Natural killer cell (primary cell): ENCODE data around the gene RBL2. TPM values are rescaled to one million over a fixed set of nuclear protein-coding genes. Genes with fewer than 3 reads are reported as not detected.

Experiments
- ATAC-seq, 3 donors: fragments of 150-1000 bp in 2 of 3; fragments of 200-7000 bp in 1 of 3; cut with Tn5 transposase; 1 replicate in 1 of 3; 2 replicates in 2 of 3; pipeline ENCODE4 v1.10.0; 2021; ENCODE audit warnings: mild to moderate bottlenecking in 2 of 3, moderate library complexity in 2 of 3
- DNase-seq, 2 donors: peaks; one replicate each; pipeline versions ENCODE4 v3.0.0 to v3.0.0-alpha.2; 2013 to 2021; ENCODE audit warnings: mixed read lengths in 1 of 2
- H3K27ac ChIP-seq: one replicate; pipeline ENCODE4 v1.5.1; 2013; ENCODE audit warnings: mild to moderate bottlenecking, low read length
- H3K27me3 ChIP-seq: one replicate; pipeline ENCODE4 v1.6.1; 2013; ENCODE audit warnings: low read length; ENCODE audit not compliant: control insufficient read depth, insufficient read depth
- H3K36me3 ChIP-seq: one replicate; pipeline ENCODE4 v1.6.1; 2013; ENCODE audit warnings: low read length; ENCODE audit not compliant: control insufficient read depth, insufficient read depth
- H3K4me1 ChIP-seq: one replicate; pipeline ENCODE4 v1.6.1; 2013; ENCODE audit warnings: low read length; ENCODE audit not compliant: control insufficient read depth, insufficient read depth
- H3K4me3 ChIP-seq: one replicate; pipeline ENCODE4 v1.5.1; 2013; ENCODE audit warnings: low read length
- H3K9me3 ChIP-seq: one replicate; pipeline ENCODE4 v1.6.1; 2013; ENCODE audit warnings: low read length; ENCODE audit not compliant: control insufficient read depth, insufficient read depth
- H3K27ac Mint-ChIP-seq, 2 donors: one replicate each; pipeline ENCODE4 v1.8.0; 2022; ENCODE audit warnings: mild to moderate bottlenecking in 2 of 2, mixed read lengths in 2 of 2, moderate library complexity in 1 of 2
- H3K27me3 Mint-ChIP-seq, 2 donors: one replicate each; pipeline ENCODE4 v1.8.0; 2022; ENCODE audit warnings: low read depth in 2 of 2, mixed read lengths in 2 of 2
- H3K36me3 Mint-ChIP-seq: one replicate; pipeline ENCODE4 v1.8.0; 2022; ENCODE audit warnings: mixed read lengths
- H3K4me1 Mint-ChIP-seq, 2 donors: one replicate each; pipeline ENCODE4 v1.8.0; 2022; ENCODE audit warnings: mixed read lengths in 2 of 2
- H3K4me3 Mint-ChIP-seq: one replicate; pipeline ENCODE4 v1.8.0; 2022; ENCODE audit warnings: mild to moderate bottlenecking, moderate library complexity, mixed read lengths
- H3K9me3 Mint-ChIP-seq, 2 donors: one replicate each; pipeline ENCODE4 v1.8.0; 2022; ENCODE audit warnings: mixed read lengths in 2 of 2
- whole genome bisulfite sequencing: methylation state at CpG from one replicate; pipeline ENCODE4 v1.1.7; 2013; ENCODE audit warnings: missing lambda C conversion rate; ENCODE audit not compliant: insufficient coverage; 5-methylcytosine and 5-hydroxymethylcytosine counted together
- intact Hi-C: fragments of 100-400 bp; cut with micrococcal nuclease; formaldehyde crosslinking; loops from one replicate; pipeline ENCODE4 v1.14.2; 2022
- total RNA-seq, 4 donors: library from RNA; stranded (reverse); fragments of 120-200 nt in 1 of 4; gene quantifications; one replicate each; pipeline versions ENCODE4 v1.2.3 to v1.2.4, GENCODE V29; 2013 to 2022
- TF ChIP-seq, protein P1 (sequence below): fragments of 200-600 bp; IDR thresholded peaks from one replicate; pipeline ENCODE4 v1.8.0; 2022; ENCODE audit warnings: antibody characterized with exemption

Gene RBL2
- total RNA-seq, 3 donors from 2014 or later (not counting 1 experiment from before 2014, with no cell fraction given) = 140 to 222 (median 175) TPM

DNA sequence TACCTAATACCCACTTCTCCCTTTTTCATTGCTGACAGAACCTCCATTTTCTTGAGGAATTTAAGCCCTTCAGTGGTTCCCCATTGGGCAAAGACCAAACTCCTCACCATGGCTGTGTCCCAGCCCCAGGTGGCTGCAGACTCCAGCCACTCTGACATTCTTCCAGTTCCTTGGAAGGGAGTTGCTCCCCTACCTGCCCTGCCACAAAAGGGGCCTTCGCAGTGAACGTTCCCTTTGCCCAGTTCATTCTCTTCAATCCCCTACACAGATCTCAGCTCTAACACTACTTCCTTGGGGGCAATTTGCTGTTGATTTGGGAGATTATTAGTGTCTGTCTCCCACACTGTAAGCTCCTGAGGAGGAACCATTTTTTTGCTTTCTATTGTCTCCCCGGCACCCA lies 72.0 kb downstream of the RBL2 start:
- ATAC-seq (no peak), DNase-seq (no peak)
- Mint-ChIP-seq H3K27ac (no peak overlapping the region), H3K9me3 (no peaks in the 10 kb centered on the region), H3K27me3 (no peaks in the 10 kb centered on the region), H3K4me1 (peaks cover 42 to 48% of the 10 kb centered on the region in 2 donors), H3K4me3 (no peak overlapping the region), H3K36me3 (no peaks in the 10 kb centered on the region)
- TF ChIP-seq, protein P1, sequence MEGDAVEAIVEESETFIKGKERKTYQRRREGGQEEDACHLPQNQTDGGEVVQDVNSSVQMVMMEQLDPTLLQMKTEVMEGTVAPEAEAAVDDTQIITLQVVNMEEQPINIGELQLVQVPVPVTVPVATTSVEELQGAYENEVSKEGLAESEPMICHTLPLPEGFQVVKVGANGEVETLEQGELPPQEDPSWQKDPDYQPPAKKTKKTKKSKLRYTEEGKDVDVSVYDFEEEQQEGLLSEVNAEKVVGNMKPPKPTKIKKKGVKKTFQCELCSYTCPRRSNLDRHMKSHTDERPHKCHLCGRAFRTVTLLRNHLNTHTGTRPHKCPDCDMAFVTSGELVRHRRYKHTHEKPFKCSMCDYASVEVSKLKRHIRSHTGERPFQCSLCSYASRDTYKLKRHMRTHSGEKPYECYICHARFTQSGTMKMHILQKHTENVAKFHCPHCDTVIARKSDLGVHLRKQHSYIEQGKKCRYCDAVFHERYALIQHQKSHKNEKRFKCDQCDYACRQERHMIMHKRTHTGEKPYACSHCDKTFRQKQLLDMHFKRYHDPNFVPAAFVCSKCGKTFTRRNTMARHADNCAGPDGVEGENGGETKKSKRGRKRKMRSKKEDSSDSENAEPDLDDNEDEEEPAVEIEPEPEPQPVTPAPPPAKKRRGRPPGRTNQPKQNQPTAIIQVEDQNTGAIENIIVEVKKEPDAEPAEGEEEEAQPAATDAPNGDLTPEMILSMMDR = no peak
- peaks cover 43% of the 10 kb centered on the region for H3K4me1 ChIP-seq
- H3K4me3 ChIP-seq = no peak overlapping the region
- H3K27ac ChIP-seq = no peak overlapping the region
- no peaks in the 10 kb centered on the region for H3K27me3 ChIP-seq
- H3K9me3 ChIP-seq = no peaks in the 10 kb centered on the region
- WGBS = 93% methylated on average over 3 of the region's 3 CpGs
- intact Hi-C loops = loop anchor here (10.0 kb wide), 1 partner anchor 371 kb away; no protein-coding TSS in a partner anchor
- H3K36me3 ChIP-seq = no peaks in the 10 kb centered on the region

DNA sequence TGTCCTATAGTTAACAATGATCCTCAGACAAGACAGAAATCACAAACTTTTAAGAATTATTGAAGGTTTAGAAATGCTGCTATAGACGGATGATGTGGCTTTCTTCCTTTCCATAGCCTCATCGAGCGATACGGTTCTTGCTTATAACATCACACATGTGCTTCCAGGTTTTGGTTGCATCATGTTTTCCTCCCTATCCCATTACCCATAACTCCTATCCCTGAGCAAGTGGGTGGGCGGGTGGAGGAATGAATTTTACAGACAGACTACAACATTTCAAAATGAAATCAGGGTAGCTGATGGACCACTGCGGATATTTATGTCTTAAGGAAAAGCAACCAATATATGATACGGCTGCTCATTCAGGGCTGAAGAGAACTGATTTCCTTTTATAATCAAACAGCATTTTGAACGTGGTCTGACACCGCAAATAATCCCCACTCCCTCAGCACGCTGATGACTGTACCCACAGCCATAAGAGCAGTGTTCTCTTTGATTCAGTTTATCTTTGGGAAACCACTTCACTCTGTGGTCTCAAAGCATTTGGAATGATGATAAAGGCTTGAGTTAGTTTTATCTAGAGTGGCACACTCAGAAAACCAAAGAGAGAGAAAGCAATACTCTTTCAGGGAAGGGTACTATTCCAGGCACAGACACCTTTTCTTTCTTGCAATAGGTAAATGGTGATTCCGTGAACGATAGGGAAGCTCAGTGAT lies 73.4 kb downstream of the RBL2 start:
- Mint-ChIP-seq H3K36me3 (no peaks in the 10 kb centered on the region), H3K4me3 (no peak overlapping the region), H3K27ac (no peak overlapping the region), H3K9me3 (no peaks in the 10 kb centered on the region), H3K27me3 (no peaks in the 10 kb centered on the region), H3K4me1 (peaks cover 42 to 49% of the 10 kb centered on the region in 2 donors)
- Histone ChIP-seq H3K27me3 (no peaks in the 10 kb centered on the region), H3K4me3 (no peak overlapping the region), H3K9me3 (no peaks in the 10 kb centered on the region), H3K36me3 (no peaks in the 10 kb centered on the region), H3K4me1 (peaks cover 42% of the 10 kb centered on the region), H3K27ac (no peak overlapping the region)
- ATAC-seq (no peak), DNase-seq (no peak)
- WGBS = 91% methylated on average over 11 of the region's 12 CpGs
- intact Hi-C loops = loop anchor here (10.0 kb wide), 1 partner anchor 373 kb away; no protein-coding TSS in a partner anchor
- TF ChIP-seq, protein P1 = no peak

DNA sequence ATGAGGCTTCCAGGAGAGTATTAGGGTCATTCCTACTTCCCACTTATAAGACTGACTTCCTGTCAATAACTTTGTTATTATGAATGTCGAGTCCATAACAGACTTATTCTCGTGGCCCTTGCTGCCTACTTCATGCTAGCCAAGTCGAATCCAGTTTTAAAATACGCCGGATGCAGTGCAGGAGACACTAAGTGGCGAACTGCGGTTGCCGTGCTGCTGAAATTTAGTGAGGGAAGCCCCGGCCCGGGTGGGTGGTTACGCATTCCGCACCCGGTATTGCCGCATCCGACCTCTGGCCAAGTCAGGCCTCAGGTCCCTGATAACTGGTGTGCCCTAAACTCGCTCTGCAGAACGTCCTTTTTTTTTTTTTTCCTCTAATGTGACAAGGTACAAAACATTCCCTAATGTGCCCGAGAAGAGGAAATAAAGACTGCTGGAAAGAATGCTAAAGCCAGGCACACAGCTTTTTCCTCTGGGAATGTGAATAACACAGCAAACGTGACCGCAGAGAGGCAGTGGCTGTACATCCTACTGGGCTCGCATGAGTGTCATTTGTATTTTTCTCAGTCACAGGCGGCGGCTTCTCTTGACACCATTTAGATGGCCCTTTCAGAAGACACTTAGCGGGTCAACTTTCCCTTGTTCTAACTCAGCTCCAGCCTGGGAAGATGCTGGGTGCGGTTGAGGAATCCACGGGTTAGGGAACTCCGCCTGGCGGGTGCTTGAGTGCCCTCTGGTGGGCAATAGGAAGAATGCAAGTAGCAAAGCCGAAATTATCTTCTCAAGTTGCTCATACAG lies 75.8 kb downstream of the RBL2 start:
- DNase-seq = peak; percentile 34 to 85
- peak overlapping the region; percentile 63 for H3K4me3 Mint-ChIP-seq
- Histone ChIP-seq H3K9me3 (no peaks in the 10 kb centered on the region), H3K36me3 (no peaks in the 10 kb centered on the region), H3K4me3 (no peak overlapping the region), H3K27ac (no peak overlapping the region), H3K4me1 (peaks cover 40% of the 10 kb centered on the region), H3K27me3 (no peaks in the 10 kb centered on the region)
- TF ChIP-seq, protein P1 = peak; percentile 97
- 43% methylated on average over 29 of the region's 29 CpGs for WGBS
- intact Hi-C loops = loop anchor here (10.0 kb wide), 2 partner anchors 375 to 455 kb away; partner anchors contain the start of genes CHD9 and CHD9NB
- H3K9me3 Mint-ChIP-seq = no peaks in the 10 kb centered on the region
- ATAC-seq = peak; percentile 76 to 81 (median 76)
- peak overlapping the region; percentile 46 to 80 for H3K27ac Mint-ChIP-seq
- H3K4me1 Mint-ChIP-seq = peaks cover 43 to 52% of the 10 kb centered on the region in 2 donors
- H3K27me3 Mint-ChIP-seq = no peaks in the 10 kb centered on the region
- no peaks in the 10 kb centered on the region for H3K36me3 Mint-ChIP-seq
